HG02840 (cell line): ENCODE results near the gene OR10H1.
"Not testable (repeated sequence)": the region's sequence is repeated elsewhere in the genome, so short reads cannot be mapped to it uniquely, and the experiment has no call there.

ENCODE experiments used
- ATAC-seq: cut with Tn5 transposase; IDR thresholded peaks from one replicate; pipeline ENCODE4 v1.9.1; 2021; ENCODE audit warnings: mild to moderate bottlenecking, moderate library complexity, moderate number of reproducible peaks; ENCODE audit not compliant: unreplicated experiment, low FRiP score

The OR10H1 gene, protein sequence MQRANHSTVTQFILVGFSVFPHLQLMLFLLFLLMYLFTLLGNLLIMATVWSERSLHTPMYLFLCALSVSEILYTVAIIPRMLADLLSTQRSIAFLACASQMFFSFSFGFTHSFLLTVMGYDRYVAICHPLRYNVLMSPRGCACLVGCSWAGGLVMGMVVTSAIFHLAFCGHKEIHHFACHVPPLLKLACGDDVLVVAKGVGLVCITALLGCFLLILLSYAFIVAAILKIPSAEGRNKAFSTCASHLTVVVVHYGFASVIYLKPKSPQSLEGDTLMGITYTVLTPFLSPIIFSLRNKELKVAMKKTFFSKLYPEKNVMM

DNA sequence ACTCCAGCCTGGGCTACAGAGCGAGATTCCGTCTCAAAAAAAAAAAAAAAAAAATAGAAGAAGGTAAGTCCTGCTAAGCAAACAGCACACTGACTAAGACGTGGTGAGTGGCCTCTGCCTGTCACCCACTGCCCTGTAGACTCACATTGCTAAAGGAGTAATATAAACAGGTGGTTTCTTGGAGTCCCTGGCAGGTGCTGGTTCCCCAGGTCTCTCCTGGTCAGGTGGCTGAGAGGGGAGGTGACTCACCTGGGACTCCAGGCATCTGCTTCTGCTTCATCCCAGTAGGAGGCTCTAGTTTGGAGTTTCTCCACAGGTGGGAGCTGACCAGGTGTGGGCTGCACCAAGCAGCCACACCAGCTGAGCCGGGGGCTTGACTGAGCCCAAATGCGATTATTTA is at the start of gene OR10H1:
OR10H1 (minus strand) TSS at position 359 of the 400 bp plus-strand sequence. CDS start 7,627 bp downstream, outside the sequence.
- ATAC-seq: no peak

DNA sequence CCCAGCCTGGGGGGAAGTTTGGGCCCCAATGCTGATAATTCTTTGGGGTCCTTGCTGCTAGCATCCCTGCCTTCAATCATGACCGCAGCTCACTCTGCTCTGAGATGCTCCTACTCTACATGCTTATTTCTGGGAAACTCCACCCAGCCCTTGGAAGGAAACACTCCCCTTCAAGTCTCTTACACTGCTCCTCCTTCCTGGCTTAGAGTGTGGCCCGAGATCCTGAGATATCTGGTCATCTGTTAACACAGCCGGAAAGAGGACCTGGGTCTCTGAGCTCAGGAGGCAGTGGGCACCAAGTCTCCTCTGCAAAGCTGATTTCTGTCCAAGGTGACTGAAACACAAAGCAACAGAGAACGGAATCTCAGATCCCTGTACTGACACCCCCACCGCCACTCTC is 49.4 kb upstream of the OR10H1 start:
- no peak for ATAC-seq

DNA sequence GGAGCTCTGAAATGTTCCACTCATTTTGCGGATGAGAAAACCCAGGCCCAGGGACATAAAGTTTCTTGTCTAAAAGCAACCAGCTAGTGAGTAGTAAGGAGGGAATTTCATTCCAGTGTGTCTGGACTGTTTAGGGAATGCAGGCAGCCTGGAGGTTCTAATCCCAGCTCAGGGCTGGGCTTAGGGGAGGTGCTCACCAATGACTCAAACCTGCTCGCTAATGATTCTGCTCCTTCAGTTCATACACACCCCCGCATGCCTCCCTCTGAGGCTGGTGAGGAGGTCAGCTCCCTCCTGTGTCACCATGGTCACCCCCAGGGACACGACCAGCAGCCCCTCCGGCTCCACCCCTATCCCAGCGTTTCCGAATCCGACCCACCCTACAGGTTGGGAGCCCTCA is 47.8 kb upstream of the OR10H1 start:
- ATAC-seq: no peak

DNA sequence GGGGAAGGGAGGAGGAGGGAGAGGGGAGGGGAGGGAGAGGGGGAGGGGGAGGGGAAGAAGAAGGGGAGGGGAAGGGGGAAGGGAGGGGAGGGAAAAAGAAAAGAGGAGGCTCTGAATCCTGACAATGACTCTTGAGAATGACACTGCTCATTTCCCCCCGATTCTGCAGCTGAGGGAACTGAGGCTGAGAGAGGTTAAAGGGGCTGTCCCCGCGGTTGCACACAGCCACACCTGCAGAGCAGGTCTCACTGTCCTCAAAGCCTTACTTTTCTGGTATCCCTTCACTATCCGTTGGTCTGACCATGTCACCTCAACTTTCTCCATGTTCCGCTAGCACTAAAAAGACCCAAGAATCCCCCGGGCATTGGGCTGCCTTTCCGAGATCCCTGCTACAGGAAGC is 47.0 kb upstream of the OR10H1 start:
- no peak for ATAC-seq

DNA sequence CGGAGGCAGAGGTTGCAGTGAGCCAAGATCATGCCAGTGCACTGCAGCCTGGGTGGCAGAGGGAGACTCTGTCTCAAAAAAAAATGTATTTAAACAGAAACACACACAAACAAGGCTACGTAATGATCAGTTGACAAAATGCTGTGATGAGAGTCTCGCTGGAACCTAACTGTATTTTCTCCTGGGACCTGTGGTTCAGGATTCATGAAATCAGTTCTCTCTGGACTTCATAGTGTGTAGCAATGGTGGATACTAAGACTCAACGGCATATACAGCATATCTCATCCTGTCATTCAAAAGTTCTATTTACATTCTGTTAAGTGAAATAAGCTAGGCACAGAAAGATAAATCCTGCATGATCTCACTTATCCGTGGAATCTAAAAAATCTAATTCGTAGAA is 45.1 kb upstream of the OR10H1 start:
- ATAC-seq: no peak

DNA sequence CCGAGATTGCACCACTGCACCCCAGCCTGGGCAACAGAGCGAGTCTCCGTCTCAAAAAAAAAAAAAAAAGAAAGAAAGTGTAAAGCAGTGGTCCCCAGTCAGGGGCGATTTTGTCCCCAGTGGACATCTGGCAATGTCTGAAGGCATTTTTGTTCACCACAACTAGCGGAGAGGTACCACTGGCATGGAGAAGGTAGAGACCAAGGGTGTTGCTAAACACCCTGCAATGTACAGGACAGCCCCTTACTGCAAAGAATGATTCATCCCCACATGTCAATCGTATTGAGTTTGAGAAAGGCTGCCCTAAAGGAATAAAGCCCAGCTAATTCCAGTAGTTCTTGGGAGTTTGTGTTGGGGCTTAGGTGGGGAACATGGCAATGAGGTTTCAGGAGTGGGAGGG is 43.7 kb upstream of the OR10H1 start:
- ATAC-seq: no peak

DNA sequence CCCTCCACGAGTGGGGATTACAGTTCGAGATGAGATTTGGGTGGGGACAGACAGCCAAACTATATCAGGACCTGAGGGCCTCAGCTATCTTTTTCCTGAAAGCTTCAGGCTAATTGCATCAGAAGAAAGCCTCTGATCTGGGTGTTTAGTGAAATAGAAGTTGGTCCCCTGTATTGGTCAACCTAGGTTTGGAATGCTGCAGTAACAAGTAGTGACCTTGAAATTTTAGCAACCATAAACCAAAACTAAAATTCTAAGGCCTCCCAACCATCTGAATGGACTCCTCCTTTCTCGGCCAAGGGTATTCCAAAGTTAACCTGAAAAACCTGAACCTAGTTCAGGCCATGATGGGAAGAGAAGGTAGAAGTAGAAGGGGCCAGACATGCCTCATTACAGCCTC is 34.9 kb upstream of the OR10H1 start:
- ATAC-seq: no peak

DNA sequence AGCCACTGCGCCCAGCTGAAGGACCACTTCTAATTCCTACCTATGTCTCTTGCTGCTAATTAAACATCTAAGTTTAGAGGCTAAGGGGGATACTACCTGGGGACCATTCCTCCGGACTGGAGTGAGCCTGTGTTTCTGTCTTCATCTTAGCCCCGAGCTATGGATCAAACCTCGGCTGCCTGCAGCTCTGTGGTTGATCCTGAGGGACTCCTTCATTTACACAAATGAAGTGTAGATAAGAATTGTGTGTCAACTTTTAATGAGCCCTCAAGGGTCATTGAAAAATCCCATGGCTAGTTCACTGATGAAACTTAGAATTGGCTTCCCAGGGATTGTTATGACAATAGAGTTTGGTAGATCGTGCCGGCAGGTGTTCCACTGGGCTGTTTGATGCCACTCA is 31.5 kb upstream of the OR10H1 start:
- no peak for ATAC-seq

DNA sequence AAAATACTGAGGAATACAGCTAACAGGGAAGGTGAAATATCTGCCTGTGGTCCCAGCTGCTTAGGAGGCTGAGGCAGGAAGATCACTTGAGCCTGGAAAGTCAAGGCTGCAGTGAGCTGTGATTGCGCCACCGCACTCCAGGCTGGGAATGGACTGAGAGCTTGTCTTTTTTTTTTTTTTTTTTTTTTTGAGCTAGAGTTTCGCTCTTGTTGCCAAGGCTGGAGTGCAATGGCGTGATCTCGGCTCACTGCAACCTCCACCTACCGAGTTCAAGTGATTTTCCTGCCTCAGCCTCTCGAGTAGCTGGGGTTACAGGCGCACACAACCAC is 28.4 kb upstream of the OR10H1 start:
- not testable (repeated sequence) for ATAC-seq

DNA sequence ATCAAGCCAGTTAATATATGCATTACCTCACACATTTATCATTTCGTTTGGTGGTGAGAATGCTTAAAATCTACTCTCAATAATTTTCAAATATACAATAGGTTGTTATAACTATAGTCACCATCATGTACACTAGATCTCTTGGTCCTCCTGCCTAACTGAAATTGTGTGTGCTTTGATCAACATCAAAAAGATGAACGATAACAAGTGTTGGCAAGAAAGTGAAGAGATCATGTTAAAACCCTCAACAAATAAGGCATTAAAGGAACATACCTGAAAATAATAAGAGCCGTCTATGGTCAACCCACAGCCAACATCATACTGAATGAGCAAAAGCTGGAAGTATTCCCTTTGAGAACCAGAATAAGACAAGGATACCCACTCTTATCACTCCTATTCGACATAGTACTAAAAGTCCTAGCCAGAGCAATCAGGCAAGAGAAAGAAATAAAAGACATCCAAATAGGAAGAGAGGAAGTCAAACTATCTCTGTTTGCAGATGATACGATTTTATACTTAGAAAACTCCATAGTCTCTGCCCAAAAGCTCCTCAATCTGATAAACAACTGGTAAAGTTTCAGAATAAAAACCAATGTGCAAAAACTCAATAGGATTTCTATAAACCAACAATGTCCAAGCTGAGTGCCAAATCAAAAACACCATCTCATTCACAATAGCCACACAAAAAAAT is 27.9 kb upstream of the OR10H1 start:
- no peak for ATAC-seq

DNA sequence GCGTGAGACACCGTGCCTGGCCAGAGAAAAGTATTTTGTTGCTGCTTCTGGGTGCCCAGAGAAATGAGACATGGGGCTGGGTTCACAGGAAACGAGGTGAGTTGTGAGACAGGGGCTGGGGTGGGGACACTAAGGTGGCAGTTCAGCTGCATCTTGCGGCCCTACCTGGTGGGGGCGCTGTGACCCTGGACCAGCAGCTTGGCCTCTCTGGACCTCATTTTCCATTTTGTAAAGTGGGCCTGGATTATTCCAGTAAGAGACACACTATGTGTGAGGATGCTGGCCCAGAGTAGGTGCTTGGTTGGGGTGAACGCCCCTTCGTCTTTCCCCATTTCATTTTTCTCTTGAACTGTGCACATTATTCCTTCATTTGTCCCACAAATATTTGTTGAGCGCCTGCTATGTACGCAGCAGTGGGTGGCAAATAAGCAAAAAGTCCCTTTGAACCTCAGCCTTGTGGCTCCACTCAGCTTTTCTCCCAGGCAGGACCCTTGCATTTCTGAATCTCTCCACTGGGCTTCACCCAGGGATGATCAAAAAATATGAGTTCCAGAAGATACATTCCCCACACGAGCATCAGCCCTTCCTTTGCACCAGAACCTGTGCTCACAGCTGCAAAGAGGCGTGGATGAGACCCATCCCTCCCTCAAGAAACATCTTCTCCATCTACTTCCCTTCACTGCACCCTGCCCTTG is 26.6 kb upstream of the OR10H1 start:
- no peak for ATAC-seq

DNA sequence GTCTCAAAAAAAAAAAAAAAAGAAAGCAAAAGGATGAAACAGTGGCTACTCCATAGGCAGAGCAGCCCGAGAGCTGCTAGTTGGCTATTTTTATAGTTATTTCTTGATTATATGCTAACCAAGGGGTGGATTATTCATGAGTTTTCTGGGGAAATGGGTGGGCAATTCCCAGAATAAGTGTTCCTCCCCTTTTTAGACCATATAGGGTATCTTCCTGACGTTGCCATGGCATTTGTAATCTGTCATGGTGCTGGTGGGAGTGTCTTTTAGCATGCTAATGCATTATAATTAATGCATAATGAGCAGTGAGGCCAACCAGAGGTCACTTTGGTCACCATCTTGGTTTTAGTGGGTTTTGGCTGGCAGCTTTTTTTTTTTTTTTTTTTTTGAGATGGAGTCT is 25.4 kb upstream of the OR10H1 start:
- ATAC-seq: no peak

DNA sequence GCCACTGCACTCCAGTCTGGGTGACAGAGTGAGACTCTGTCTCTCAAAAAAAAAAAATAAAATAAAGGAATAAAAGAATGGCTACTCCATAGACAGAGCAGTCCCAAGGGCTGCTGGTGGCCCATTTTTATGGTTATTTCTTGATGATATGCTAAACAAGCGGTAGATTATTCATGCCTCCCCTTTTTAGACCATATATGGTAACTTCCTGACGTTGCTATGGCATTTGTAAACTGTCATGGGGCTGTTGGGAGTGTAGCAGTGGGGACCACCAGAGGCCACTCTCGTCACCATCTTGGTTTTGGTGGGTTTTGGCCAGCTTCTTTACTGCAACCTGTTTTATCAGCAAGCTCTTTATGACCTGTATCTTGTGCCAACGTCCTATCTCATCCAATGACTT is 24.4 kb upstream of the OR10H1 start:
- not testable (repeated sequence) for ATAC-seq

DNA sequence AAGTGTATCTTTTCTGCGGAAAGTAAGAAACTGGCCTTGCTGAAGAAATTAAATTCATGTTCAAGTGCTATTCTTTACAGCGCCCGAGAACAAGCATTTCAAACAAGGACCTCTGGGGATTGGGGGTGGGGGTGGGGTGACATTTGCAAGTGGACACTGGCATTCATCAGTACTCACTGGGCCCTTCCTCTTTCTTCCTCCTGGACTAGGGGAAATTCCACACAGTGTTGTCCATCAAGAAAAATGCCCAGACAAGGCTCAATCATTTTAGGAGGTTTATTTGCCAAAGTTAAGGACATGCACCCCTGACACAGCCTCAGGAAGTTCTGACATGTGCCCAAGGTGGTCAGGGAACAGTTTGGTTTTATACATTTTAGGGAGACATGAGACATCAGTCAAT is 22.9 kb upstream of the OR10H1 start:
- ATAC-seq: no peak

DNA sequence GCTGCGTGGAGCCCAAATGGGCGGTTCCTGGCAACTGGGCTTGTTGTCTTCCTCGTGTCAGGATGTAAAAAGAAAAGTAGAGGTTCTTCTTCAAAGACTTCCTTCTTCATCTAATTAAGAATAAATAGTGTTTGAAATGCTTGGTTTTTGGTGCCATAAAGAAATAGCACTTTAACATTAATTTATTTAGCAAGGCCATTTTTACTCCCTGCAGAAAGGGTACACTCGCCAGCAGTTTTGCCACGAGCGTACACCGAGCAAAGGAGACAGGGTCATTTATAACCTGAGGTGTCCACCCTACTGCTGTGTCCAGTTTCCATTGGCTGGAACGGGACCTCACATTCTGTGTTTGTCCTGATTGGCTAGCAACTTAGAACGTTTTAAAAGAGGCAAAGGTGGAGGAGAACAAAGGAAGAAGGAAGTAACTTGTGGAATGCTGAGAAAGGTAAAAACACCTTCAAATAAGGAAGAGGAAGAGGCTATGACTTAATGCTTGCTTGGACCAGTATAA is 21.8 kb upstream of the OR10H1 start:
- ATAC-seq: peak; percentile 12

DNA sequence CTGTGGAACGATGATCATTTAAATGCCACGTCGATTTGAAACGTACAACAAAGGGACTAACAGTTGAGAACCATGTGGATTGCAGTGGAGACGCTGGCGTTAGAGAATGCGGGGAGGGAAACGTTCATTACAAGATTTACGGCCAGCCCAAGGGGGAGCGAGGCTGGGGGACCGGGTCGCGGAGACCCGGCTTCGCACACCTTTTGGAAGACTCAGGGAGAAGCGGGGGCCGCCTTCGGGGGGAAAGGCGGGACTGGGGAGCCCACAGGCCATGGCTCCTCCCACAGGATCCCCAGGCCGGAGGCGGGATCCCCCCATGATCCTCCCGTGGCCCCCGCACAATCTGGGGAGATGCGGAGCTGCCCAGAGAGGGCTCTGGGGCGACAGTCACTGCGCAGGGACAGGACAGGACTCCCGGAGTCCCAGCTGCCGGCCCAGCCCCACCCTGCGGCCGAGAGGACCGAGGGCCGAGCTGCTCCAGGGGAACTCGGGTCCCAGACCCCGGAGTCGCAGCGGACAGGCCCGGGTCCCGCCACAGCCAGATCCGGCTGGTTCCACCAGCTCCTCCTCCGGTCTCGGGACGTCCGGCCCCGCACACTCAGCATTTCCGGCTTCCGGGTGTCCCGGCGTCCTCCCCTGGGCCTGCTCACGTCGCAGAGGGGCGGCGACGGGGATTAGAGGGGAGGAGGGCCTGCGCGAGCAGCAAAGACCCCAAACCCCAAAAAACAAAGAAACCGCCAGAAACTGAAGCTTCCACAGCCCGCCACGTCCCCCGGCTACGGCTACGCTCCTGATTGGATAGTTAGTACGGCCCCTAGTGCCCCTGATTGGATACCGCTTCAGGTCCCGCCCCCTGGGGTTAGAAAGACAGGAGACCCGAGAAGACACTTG is 21.1 kb upstream of the OR10H1 start:
- peak; percentile 94 for ATAC-seq

DNA sequence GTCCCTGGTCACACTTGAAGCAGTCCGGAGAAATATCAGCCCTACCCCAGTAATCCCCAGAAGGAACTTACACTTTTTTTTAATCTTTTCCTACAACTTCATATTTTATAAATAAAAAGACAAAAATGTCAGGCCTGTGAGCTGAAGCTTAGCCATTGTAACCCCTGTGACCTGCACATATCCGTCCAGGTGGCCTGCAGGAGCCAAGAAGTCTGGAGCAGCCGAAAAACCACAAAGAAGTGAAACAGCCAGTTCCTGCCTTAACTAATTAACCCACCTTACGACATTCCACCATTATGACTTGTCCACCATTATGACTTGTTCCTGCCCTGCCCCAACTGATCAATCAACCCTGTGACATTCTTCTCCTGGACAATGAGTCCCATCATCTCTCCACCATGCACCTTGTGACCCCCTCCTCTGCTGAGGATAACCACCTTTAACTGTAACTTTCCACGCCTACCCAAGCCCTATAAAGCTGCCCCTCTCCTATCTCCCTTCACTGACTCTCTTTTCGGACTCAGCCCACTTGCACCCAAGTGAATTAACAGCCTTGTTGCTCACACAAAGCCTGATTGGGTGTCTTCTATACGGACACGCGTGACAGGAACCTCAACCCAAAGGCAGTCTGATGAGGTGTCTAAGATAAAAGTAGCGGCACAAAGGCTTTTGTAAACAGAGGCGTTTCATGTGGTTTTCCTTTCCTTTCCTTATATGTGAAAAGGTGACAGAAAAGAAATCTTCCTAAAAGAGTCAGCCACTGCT is 20.3 kb upstream of the OR10H1 start:
- ATAC-seq: not testable (repeated sequence)

DNA sequence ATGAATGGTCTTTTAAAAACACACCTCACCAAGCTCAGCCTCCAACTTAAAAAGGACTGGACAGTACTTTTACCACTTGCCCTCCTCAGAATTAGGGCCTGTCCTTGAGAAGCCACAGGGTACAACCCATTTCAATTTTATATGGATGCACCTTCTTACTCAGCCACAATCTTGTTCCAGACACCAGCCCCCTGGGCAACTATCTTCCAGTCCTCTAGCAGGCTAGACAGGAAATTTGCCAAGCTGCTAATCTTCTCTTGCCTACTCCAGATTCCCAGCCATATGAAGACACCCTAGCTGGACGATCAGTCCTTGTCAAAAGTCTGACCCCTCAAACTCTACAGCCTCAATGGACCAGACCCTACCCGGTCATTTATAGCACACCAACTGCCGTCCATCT is 18.8 kb upstream of the OR10H1 start:
- not testable (repeated sequence) for ATAC-seq

DNA sequence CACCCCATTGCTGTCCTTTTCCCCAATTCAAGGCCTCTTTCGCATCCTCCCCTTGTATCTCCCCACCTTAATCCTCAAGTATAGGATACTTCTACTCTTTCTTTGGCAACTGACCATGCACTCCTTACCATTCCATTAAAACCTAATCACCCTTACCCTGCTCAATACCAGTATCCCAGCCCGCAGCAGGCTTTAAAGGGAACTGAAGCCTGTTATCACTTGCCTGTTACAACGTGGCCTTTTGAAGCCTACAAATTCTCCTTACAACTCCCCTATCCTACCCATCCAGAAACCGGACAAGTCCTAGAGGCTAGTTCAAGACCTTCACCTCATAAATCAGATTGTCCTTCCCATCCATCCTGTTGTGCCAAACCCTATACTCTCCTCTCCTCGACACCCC is 16.2 kb upstream of the OR10H1 start:
- no peak for ATAC-seq

DNA sequence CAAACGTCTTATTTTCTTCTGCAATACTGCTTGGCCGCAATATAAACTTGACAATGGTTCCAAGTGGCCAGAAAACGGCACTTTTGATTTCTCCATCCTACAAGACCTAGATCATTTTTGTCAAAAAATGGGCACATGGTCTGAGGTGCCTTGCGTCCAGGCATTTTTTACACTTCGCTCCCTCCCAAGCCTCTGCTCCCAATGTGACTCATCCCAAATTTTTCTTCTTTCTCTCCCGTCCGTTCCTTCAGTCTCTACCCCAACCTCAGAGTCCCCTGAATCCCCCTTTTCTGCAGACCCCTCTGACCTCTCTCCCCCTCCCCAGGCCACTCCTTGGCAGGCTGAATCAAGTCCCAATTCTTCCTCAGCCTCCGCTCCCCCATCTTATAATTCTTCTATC is 14.3 kb upstream of the OR10H1 start:
- ATAC-seq: no peak
